GM10266 (cell line): ENCODE data around the gene CCR2.

Experiments
- DNase-seq: peaks from one replicate; pipeline ENCODE4 v3.0.0; 2012; ENCODE audit errors: extremely low spot score
- TF ChIP-seq, protein P1 (sequence below): IDR thresholded peaks from 2 replicates; pipeline ENCODE4 v1.5.1; 2012; ENCODE audit warnings: mild to moderate bottlenecking, low read depth; ENCODE audit not compliant: control insufficient read depth, insufficient read depth; ENCODE audit errors: missing control alignments

The CCR2 gene

DNA sequence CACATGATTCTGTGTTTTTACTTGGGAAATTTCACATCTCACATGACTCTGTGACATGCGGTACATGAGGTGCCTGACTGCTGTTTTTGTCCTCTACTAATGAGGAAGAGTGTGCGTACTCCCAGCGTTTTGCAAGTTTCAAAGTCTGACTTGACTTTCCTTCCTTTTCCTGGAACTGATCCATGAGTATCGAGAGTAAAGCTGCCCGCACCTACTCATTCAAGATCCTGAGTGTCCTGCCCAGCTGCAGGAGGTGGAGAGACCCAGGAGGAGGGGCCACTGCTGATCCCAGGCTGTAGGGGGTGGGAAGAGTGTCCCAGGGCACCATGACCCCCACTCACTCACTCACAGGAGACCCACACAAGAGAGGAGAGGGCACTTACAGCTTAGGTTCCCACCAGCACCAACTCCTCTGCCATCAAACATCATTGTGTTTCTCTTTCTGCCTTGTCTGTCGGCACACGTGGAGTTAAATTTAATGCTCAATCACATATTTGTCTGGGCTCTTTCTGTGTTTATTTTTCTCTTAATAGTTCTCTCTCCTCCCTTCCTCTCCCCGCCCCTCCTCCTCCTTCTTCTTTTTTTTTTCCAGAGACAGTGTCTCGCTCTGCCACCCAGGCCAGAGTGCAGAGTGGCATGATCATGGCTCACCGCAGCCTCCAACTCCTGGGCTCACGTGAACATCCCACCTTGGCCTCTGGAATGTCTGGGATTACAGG lies 51.5 kb downstream of the CCR2 start:
- TF ChIP-seq, protein P1, sequence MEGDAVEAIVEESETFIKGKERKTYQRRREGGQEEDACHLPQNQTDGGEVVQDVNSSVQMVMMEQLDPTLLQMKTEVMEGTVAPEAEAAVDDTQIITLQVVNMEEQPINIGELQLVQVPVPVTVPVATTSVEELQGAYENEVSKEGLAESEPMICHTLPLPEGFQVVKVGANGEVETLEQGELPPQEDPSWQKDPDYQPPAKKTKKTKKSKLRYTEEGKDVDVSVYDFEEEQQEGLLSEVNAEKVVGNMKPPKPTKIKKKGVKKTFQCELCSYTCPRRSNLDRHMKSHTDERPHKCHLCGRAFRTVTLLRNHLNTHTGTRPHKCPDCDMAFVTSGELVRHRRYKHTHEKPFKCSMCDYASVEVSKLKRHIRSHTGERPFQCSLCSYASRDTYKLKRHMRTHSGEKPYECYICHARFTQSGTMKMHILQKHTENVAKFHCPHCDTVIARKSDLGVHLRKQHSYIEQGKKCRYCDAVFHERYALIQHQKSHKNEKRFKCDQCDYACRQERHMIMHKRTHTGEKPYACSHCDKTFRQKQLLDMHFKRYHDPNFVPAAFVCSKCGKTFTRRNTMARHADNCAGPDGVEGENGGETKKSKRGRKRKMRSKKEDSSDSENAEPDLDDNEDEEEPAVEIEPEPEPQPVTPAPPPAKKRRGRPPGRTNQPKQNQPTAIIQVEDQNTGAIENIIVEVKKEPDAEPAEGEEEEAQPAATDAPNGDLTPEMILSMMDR, result no peak
- DNase-seq, result no peak

DNA sequence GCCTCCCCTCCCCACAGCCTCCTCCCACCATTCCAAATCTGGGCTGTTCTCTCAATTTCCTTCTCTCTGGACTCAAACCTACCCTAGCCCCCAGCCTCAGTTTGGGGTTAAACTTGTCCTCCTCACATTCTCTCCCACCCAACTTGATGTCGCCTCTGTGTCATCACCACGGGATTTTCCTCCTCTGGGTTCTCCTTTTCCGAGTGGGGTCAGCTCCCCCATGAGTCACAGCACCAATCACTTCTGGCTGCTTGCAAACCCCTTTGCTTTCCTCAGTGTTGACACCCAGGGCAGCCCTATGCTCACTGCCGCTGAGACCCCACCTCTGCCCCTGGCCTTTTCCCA lies 52.5 kb downstream of the CCR2 start:
- TF ChIP-seq, protein P1, result no peak
- DNase-seq, result no peak

DNA sequence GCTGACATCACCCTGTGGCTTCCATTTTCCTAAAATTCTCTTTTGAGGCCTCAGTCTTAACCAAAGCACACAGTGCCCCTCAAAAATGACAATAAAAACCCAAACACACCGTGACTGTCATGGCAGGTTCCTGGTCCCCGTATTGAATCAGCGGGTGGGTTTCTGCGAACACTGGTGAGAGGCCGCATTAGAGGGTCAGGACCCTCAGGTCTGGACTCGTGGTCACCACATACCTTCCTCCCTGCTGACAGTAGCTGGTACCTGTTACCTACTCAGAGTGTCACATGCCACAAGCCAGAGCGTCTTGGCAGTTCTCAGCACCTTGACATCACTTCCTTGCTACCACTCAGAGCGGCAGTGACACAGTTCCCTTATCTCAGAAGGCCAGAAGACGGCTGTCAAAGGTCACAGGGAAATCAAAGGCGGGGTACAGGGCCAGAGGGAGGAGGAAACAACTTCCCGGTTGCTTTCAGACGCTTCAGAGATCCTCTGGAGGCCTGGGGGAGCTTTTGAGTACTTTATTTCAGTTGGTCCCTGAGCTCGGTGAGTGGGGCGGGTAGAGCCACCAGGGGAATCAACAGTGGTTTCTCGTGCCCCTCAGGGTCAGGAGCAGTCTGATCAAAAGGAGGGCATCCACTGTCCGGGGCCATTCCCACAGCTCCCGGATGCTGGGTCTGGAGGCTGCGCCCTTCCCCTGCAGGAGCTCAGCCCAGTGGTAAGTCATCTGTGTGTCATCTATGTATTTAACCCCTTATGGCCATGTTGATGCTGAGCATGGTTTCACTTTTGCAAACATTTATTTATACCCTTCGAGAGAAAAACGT lies 53.1 kb downstream of the CCR2 start, which contains the start of the genes CCR5AS and CCRL2:
TSS of gene CCR5AS (minus strand) at position 279 of the 824 bp plus-strand sequence.
TSS of gene CCRL2 (plus strand) at position 472 of the 824 bp plus-strand sequence. CDS start 821 bp downstream, outside the sequence.
- TF ChIP-seq, protein P1, result no peak
- peak; percentile 56 for DNase-seq

DNA sequence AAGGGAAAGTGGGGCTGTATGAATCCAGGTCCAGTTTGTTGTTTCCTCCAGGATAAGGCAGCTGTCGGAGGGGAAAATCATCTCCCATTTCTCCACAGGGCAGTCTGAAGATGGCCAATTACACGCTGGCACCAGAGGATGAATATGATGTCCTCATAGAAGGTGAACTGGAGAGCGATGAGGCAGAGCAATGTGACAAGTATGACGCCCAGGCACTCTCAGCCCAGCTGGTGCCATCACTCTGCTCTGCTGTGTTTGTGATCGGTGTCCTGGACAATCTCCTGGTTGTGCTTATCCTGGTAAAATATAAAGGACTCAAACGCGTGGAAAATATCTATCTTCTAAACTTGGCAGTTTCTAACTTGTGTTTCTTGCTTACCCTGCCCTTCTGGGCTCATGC lies 54.1 kb downstream of the CCR2 start:
- TF ChIP-seq, protein P1, result no peak

DNA sequence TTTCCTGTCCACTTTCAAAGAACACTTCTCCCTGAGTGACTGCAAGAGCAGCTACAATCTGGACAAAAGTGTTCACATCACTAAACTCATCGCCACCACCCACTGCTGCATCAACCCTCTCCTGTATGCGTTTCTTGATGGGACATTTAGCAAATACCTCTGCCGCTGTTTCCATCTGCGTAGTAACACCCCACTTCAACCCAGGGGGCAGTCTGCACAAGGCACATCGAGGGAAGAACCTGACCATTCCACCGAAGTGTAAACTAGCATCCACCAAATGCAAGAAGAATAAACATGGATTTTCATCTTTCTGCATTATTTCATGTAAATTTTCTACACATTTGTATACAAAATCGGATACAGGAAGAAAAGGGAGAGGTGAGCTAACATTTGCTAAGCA lies 54.9 kb downstream of the CCR2 start:
- DNase-seq, result no peak
- TF ChIP-seq, protein P1, result no peak

More for the DNA sequence above, 54.1 kb downstream of the CCR2 start:
- DNase-seq, result no peak

DNA sequence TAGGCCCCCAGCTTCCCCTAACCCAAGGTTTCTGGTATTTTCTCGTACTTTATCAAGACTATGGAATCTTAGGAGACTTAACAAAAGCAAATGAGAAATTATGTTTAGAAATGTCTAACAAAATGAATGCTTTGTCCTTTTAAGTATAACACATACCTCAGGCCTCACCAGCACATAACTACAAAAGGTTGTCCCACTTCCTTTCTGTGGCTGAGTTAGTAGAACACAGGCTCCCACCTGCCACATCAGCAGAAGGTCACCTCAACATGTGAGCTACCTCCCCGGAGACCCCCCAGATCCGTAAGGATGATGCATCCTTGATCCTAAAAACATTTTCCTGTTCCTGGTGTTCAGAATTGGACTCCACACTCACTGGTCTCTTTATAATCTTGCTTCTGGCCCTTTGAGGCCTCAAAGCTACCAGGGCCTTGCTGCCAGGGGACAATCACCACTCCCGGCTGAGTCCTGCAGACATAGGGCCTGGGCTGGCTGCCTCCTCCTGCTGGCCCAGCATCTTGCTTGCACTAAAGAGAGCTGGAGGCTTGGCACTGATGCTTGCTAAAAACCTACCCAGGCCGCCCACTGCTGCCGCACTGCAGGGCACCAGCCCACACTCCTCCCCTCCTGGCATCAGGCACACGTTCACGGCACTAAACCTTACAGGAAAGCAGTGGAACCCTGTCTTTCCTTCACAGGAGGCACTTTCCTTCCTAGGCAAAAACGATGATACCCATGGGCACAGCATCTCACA lies 56.0 kb downstream of the CCR2 start:
- no peak for DNase-seq
- TF ChIP-seq, protein P1, result no peak
